DMS114 treated with DMSO at 0.1 percent for 48 hours (cell line): ENCODE results near the gene ACER3.
A peak's percentile ranks its signal among the peaks of the same experiment; 100 is the strongest.
"Not testable (repeated sequence)": the region's sequence is repeated elsewhere in the genome, so short reads cannot be mapped to it uniquely, and the experiment has no call there.

Source experiments
- DNase-seq: peaks from one replicate; lab custom pipeline; 2025; ENCODE audit not compliant: unreplicated experiment; lab: John Stamatoyannopoulos, UW

ACER3 gene

DNA sequence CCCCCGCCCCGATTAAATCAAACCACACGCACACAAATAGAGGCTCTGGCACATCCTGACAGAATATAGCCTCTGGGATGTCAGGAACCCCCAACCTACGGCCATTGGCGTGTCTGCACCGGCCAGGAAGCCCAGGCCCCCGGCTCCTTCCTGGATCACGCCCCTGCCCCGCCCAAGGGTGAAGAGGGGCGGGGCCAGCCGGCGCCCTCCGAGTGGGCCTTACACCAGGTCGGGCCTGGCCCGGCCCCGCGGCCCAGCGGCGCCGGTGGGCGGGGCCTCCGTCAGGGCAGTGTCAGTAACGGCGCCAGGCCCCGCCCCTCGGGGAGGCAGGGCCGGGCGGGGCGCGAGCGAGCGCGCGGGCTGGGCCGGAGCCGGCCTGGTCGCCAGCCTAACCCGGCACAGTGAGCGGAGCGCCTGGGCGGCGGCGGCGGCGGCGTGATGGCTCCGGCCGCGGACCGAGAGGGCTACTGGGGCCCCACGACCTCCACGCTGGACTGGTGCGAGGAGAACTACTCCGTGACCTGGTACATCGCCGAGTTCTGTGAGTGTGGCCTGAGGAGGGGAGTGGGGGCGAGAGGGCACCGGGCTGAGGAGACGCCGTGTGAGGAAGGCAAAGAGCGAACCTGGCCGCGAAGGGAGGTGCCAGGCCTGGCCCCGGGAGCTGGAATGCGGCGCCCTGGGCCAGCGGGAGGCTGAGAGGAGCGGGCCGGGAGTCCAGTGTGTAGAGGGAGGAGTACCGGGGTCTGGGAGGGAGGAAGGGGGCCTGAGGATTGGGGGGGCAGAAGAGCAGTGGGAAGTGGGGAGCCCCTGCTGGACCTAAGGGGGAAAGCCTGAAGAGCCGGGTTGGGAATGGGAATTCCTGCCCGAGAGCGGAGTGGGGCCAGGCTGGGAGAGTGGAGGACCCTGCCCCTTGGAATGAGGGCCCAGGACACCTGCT lies at the start of gene ACER3:
Gene ACER3, plus strand, starts transcription at position 380 of the 937 bp plus-strand sequence. Its CDS starts 59 bp downstream, at position 439.
- peak; percentile 54 for DNase-seq

GRCh38 chr11:76811259-76811658 lies 49.5 kb upstream of the ACER3 start:
- DNase-seq, result no peak

DNA sequence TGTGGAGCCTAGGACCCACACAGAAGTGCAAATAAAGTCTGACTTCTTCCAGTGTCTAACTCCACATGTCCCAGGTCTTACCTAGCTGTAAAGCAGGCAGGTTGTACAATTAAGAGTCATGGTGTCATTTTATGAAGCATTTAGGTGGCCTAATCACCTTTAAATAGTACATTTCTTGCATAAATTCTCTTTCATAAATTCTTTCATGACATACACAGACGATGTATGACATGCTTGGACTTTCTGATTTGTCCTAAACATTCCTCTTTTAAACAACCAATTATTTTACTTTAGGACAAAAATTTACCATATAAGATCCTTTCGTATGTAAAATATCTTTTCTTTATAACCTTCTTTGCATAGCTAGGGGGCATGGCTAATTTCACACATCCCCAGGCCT lies 46.3 kb upstream of the ACER3 start:
- DNase-seq, result no peak

- not testable (repeated sequence) for DNase-seq
Measured at GRCh38 chr11:76815678-76816077, 45.0 kb upstream of the ACER3 start.

DNA sequence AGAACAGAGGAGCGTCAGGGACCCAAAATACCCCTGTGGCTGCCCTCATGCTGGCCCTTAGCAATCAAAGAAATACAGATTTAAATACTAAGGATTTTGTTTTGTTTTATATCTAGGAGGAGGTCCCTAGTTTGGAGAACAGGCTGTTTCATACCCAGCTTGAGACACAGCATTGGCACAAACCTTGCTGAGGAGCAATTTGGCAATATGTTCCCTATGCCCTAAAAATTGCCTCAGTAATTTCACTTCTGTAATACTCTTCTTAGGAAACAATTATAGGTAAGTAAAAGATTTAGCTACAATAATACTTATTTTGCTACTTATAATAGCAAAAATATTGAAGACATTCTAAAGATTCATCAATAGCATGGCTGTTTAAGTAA lies 40.5 kb upstream of the ACER3 start:
- DNase-seq, result no peak

- DNase-seq, result not testable (repeated sequence)
Measured at GRCh38 chr11:76821396-76821795, 39.3 kb upstream of the ACER3 start.

DNA sequence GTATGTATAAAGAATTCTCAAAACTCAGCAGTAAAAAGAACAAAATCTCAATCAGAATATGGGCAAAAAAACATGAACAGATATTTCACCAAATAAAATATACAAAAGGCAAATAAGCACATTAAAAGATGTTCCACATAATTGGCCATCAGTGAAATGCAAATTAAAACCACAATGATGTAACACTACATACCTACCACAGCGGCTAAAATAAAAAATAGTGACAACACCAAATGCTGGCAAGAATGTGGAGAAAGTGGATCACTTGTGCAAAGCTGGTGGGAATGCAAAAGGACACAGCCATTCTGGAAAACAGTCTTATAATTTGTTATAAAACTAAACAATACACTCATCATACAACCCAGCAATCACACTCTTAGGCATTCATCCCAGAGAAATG lies 38.3 kb upstream of the ACER3 start:
- no peak for DNase-seq

- no peak for DNase-seq
Measured at GRCh38 chr11:76823481-76824028, 37.2 kb upstream of the ACER3 start.

DNA sequence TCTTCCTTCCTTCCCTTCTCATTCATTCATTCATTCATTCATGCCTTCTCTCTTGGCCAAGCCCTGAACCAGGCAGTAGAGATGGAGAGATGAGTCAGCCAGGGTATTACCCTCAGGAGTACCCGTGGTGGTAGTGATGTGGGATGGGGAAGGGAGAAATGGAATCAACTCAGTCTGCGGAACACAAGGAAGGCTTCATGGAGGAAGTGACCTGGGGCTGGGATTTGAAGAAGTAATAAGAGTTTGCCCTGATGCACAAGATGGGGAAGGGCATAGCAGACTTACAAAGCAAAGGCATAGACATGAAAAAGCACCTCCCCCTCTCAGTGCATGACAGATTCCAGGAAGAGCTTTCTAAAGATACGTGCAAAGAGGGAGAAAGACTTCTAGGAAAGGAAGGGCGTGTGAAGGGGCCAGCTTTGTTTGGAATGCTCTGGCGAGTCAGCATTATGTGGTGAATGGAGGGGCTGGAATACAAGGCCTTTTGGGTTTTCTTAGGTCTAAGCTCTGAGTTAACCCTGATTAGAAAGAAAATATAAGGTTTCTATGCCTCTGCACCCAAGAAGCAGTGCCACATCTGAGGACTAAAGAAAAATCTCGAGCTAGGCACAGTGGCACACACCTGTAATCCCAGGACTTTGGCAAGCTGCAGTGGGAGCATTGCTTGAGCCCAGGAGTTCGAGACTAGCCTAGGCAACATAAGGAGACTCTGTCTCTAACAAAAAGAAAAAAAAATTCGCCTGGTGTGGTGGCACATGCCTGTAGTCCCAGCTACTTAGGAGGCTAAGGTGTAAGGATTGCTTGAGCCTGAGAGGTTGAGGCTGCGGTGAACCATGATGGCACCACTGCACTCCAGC lies 36.4 kb upstream of the ACER3 start:
- DNase-seq, result no peak

DNA sequence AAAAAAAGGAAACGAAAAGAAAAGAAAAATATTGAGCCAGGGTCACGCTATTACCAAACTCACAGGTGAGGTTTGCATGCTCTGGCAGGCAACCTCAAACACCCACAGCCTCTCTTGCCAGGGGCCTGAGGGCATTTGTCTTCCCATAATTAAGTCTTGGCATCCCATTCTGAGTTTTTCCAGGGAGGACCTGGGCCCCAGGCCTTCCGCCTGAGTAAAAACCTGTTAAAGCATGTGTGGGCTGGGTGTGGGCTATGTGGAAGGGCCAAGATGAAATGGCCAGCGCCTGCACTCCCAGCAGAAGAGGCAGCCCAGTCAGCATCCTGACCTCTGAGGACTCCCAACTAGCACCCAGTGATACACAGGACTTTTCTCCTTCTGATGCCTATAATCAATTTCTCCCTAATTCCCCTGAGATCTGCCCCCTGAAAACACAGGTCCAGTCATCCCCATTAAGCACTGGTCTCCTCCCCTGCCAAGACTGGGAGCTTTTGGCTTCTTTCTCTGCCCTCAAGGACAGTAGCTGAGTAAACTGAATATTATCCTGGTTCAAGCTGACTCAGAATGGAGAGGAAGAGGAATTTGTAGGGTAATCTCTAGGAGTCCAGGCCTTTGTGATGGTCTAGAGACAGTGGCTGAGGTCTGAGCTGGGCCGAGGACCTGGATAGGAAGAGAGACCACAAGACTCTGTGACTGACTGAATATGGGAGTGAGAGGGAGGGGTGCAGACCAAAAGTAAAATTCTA lies 35.6 kb upstream of the ACER3 start:
- no peak for DNase-seq

DNA sequence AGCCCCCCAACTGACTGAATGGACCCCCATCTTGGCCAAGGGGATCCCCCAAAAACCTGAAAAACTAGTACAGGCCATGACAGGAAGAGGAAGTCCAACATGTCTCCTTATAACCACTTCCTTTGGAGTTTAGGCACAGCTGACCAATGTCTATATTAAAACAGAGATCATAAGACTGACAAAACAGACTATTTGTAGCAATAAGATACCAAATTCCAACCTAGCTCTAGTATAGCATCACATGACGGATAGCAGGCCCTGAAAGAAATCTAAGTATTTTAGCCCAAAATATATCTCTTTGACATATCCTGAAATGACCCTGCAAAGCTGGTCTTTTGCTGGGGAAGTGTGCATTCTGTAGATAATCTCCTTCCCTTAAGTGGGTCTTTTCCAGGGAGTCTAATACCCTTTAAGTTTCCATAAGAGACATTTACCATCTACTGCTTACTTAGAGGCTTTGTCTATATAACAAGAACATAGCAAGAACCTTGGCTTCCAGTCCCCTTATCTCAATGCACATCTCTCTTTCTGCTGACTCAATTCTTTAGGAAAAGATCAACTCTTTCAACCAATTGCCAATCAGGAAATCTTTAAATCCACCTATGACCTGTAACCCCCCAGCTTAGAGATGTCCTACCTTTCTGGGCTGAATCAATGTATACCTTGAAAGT lies 34.9 kb upstream of the ACER3 start:
- DNase-seq, result no peak

DNA sequence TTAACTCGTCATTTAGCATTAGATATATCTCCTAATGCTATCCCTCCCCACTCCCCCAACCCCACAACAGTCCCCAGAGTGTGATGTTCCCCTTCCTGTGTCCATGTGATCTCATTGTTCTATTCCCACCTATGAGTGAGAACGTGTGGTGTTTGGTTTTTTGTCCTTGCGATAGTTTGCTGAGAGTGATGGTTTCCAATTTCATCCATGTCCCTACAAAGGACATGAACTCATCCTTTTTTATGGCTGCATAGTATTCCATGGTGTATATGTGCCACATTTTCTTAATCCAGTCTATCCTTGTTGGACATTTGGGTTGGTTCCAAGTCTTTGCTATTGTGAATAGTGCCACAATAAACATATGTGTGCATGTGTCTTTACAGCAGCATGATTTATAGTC lies 34.2 kb upstream of the ACER3 start:
- DNase-seq, result not testable (repeated sequence)

- not testable (repeated sequence) for DNase-seq
Measured at GRCh38 chr11:76827005-76827404, 33.7 kb upstream of the ACER3 start.

GRCh38 chr11:76830639-76831327 lies 29.9 kb upstream of the ACER3 start:
- DNase-seq, result no peak

GRCh38 chr11:76831686-76832310 lies 28.9 kb upstream of the ACER3 start:
- no peak for DNase-seq

DNA sequence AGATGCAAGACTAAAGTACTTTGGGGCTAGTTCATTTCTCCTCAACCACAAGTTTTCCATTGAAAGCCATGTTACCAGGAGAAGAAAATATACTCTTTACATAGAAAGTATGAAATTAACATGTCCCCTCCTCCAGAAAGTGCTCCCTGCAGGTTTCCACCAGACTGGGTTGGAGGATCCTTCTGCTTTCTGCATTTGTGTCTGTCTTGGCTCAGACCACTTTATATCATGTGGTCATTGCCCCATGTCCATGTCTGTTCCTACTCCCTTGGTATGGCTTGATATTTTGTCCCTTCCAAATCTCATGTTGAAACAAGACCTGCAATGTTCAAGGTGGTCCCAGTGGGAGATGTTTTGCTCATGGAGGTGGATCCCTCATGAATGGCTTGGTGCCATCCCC lies 28.4 kb upstream of the ACER3 start:
- DNase-seq, result no peak

- no peak for DNase-seq
Measured at GRCh38 chr11:76834151-76834550, 26.6 kb upstream of the ACER3 start.

DNA sequence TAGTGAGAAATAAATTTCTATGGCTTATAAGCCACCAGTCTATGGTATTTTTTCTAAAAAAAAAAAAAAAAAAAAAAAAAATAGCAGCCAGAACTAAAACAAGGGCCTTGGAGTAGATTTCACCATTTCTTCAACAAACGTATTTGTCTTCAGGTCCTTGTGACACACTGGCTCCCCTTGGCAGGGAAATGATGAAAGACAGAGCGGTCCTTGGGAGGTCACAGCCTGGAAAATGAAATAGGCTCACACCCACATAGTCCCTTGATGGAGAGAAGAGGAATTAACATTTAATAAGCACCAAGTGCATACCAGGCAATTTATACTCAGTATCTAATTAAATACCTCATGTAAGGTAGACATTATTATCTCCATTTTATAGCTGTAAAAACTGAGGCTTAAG lies 25.7 kb upstream of the ACER3 start:
- DNase-seq, result no peak

- DNase-seq, result no peak
Measured at GRCh38 chr11:76835928-76836612, 24.6 kb upstream of the ACER3 start.
